HFFc6 (cell line): ENCODE results near the gene ALK. TPM values are rescaled to one million over a fixed set of nuclear protein-coding genes. Genes with fewer than 3 reads are reported as not detected.

ENCODE experiments used
- DNase-seq: peaks from one replicate; pipeline ENCODE4 v3.0.0-alpha.2; 2018
- H3K27ac Mint-ChIP-seq: 2 replicates; pipeline ENCODE4 v1.8.0; 2020; ENCODE audit warnings: mild to moderate bottlenecking, mixed read lengths
- H3K27me3 Mint-ChIP-seq: 2 replicates; pipeline ENCODE4 v1.8.0; 2021; ENCODE audit warnings: mild to moderate bottlenecking, moderate library complexity, mixed read lengths; ENCODE audit not compliant: insufficient read depth
- H3K36me3 Mint-ChIP-seq: 2 replicates; pipeline ENCODE4 v1.8.0; 2021; ENCODE audit warnings: low read depth, mixed read lengths
- H3K4me1 Mint-ChIP-seq: 2 replicates; pipeline ENCODE4 v1.8.0; 2020; ENCODE audit warnings: low read depth, mixed read lengths
- H3K4me3 Mint-ChIP-seq: 2 replicates; pipeline ENCODE4 v1.8.0; 2020; ENCODE audit warnings: mild to moderate bottlenecking, moderate library complexity, mixed read lengths
- H3K9me3 Mint-ChIP-seq: 2 replicates; pipeline ENCODE4 v1.8.0; 2020; ENCODE audit warnings: mild to moderate bottlenecking, mixed read lengths
- CTCF ChIP-seq: fragments of 200-600 bp; sonication (generic); IDR thresholded peaks from 2 replicates; pipeline ENCODE4 v1.5.0; 2021; ENCODE audit warnings: antibody characterized with exemption, mild to moderate bottlenecking
- total RNA-seq, 6 experiments: library from RNA; stranded (reverse); fragmentation: NEBNext Ultra II Directional; extraction: Animal tissue kit (Norgen Biotek cat#: 25700); gene quantifications; 2 replicates in 1 of 6; 3 replicates in 5 of 6; pipeline ENCODE4 v1.2.3, GENCODE V29; 2021

The ALK gene
- total RNA-seq, 6 experiments from 2014 or later = not detected

DNA sequence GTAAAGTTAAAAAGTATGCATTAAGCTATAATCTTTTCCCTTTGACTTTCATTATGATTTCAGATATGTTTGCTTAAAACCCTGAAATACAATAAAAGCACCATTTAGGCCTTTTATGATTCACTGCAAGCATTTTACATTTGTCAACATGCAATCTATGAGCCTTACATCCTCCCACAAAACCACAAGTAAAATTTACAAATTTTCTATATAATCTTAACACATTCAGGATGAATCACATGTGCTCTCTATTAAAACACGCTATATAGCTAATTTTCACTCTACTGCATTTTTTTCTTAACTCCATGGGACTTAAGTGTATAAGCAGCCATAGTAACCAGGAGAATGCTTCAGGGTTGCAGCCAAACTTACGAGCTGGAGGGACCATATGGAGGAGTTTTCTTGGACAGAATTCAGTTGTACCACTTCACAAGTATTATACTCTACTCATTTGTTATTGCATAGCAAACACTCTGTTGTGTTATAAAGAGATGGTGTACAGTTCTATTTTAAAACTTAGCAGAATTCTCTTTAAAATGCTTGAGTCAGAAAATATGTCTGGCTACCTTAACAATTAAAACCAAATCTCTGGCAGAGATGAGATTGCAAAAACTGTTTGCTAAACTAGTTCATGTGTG lies 293.2 kb downstream of the ALK start:
- no peak for DNase-seq
- Mint-ChIP-seq H3K27me3 (peaks cover 2% of the 10 kb centered on the region), H3K27ac (0 out of 2 replicates have a peak overlapping the region, but pooled peaks have one; percentile 11), H3K4me1 (peaks cover 53% of the 10 kb centered on the region), H3K4me3 (no peak overlapping the region), H3K36me3 (no peaks in the 10 kb centered on the region), H3K9me3 (no peaks in the 10 kb centered on the region)
- no peak for TF ChIP-seq CTCF

GRCh38 chr2:29627279-29627711 lies 294.1 kb downstream of the ALK start:
- TF ChIP-seq CTCF = no peak
- H3K9me3 Mint-ChIP-seq = peaks cover 4% of the 10 kb centered on the region; the same call in 1 of the 2 replicates
- peak; percentile 41 for DNase-seq
- H3K4me1 Mint-ChIP-seq = peaks cover 47% of the 10 kb centered on the region
- peak overlapping the region; percentile 65 for H3K4me3 Mint-ChIP-seq
- H3K27ac Mint-ChIP-seq = peak overlapping the region; percentile 71
- H3K36me3 Mint-ChIP-seq = no peaks in the 10 kb centered on the region
- H3K27me3 Mint-ChIP-seq = peaks cover 2% of the 10 kb centered on the region

GRCh38 chr2:29620890-29621289 lies 300.5 kb downstream of the ALK start:
- TF ChIP-seq CTCF = no peak
- Mint-ChIP-seq H3K27ac (no peak overlapping the region), H3K4me3 (no peak overlapping the region), H3K27me3 (peaks cover 24% of the 10 kb centered on the region), H3K9me3 (peaks cover 4% of the 10 kb centered on the region; the same call in 1 of the 2 replicates), H3K4me1 (no peaks in the 10 kb centered on the region), H3K36me3 (no peaks in the 10 kb centered on the region)
- no peak for DNase-seq

- Mint-ChIP-seq H3K27ac (no peak overlapping the region), H3K4me1 (no peaks in the 10 kb centered on the region), H3K27me3 (peaks cover 24% of the 10 kb centered on the region), H3K36me3 (no peaks in the 10 kb centered on the region), H3K4me3 (no peak overlapping the region), H3K9me3 (peaks cover 4% of the 10 kb centered on the region; the same call in 1 of the 2 replicates)
- TF ChIP-seq CTCF = no peak
- no peak for DNase-seq
Observed at GRCh38 chr2:29619689-29620088, 301.7 kb downstream of the ALK start.

DNA sequence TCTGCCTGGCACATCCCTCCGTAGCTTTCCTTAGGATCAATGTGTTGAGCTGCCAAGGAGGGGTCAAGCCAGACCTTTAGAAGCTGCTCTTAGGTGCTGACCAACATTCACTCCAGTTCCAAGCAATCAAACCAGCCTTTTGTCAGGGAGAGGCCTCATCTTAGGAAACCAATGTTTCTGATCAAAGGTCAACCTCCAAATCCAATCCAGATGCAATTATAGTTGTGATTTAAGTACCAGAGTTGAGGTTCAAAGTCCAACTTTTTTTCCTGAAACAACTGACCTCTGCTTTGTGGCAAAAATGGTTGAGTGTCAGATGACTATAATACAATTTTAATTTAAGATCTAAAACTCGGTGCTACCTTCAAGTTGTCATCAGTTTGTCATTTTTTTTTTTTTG lies 303.4 kb downstream of the ALK start:
- H3K27me3 Mint-ChIP-seq = peaks cover 22% of the 10 kb centered on the region
- H3K9me3 Mint-ChIP-seq = peaks cover 4% of the 10 kb centered on the region; the same call in 1 of the 2 replicates
- no peaks in the 10 kb centered on the region for H3K36me3 Mint-ChIP-seq
- no peak for DNase-seq
- TF ChIP-seq CTCF = no peak
- no peak overlapping the region for H3K4me3 Mint-ChIP-seq
- H3K4me1 Mint-ChIP-seq = no peaks in the 10 kb centered on the region
- no peak overlapping the region for H3K27ac Mint-ChIP-seq
